HG03571 (cell line): ENCODE data around the gene AATF.

Experiments used
- ATAC-seq: cut with Tn5 transposase; IDR thresholded peaks from one replicate; pipeline ENCODE4 v1.9.1; 2021; ENCODE audit not compliant: unreplicated experiment

Gene AATF

DNA sequence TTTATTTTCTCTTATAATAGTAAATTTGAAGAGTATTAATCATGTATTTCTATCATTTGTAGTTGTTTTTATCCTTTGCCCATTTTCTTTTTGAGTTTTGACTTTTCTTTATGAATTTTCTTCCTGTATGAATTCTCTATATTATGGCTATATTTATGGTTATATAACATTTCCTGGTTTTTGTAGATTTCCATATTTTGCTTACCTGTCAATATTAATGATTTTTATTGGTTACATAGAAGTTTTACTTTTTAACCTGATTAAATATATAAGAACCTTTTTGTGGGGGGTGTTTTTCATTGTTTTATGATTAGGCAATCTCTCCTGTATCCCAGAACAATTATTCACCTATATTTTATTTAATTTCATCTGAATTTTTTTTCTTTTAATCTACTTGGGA lies 93.2 kb downstream of the AATF start:
- no peak for ATAC-seq

DNA sequence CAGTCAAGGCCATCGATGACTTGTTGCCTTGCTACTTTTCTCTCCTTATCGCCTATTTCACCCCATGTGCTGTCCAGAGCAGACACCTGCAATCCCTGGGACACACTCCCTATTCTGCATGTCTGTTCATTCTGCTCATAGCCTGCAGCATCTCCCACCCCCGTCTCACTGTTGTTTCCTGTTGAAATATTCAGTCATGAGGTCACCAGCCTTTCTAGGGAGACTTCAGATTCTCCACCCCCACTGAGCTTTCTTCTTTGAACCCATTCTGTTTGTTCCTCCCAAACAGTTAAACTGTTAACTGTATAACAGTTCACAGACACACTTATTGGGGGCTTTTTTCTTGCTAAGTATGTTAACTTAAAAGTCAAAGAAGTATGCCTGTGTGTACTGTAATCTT lies 94.4 kb downstream of the AATF start:
- ATAC-seq: no peak

DNA sequence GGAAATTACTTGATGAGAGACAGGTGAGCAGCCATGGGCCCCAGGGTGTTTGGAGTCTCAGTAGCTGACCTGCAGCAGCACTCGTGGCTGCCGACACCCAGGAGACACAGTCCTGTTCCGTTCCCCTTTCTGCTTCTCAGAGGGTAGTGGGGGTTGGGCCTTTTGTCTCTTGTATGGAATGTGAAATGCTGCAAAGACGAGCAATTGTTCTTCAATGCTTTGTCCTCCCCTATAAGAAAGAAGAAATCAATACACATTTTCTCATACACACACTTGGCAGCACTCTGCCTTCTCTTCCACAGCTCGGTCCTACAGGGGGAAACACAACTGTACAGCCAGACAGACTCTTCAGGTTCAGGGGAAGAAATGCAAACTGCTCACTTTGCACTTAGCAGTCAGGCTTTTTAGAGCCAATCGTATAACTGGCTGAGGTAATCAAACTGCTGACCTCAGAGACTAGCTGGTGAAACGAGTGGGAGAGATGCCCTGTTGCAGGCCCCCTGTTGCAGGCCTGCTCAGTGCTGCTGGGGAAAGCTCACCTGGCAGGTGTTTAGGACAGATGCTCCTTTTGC lies 96.7 kb downstream of the AATF start:
- no peak for ATAC-seq

DNA sequence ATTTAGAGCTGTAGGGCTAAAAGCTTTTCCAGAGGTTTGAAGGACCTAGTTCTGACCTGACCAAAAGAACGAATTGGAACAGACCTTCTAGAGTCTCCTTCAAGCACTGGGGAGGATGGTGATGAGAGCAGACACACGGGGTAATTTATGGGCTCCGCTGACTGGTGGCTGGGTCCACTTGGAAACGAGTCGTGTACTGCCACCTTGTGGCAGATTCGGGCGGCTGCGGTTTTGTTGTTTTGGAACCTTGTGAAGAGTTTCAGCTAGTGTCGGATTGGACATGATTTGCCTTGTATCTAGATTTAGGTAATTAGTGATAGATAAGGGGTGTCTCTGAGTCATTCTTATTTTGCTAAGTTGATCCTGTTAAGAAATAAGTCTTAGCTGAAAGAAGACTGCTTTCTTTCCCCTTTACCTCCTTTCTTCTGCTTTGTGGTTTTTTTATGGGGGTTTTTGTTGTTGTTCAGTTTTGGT lies 98.9 kb downstream of the AATF start:
- ATAC-seq: no peak

DNA sequence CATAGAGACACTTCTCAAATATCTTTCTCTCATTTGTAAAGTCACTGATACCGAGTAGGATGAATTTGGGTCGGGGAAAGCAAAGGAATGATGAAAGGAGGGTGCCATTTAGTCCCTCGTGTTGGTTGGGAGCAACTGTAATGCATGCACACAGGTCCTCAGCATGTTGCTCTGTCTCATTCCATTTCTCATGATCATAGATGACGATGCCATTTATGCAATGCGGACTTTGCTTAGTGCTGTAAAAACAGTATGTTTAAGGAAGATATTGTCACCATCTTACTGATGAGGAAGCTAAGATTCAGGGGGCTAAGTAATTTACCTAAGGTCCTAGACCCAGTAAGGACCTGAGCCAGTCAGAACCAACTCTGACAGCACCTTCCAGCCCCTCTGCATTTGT lies 100.1 kb downstream of the AATF start:
- no peak for ATAC-seq

DNA sequence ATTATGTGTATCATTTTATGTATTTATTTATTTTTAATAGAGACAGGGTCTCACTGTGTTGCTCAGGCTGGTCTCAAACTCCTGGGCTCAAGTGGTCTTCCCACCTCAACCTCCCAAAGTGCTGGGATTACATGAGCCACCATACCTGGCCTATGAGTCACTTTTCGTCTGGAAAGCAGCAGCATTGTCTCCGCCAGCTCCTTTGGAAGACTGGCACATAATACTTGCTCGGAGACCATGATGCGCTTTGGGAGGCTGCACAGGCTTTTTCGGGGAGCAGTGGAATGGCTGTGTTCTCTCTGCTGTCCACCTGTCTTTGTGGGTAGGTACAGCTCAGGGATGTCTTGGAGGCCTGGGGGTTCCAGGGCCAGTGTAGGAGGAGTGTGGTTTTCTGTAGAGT lies 102.2 kb downstream of the AATF start:
- no peak for ATAC-seq

DNA sequence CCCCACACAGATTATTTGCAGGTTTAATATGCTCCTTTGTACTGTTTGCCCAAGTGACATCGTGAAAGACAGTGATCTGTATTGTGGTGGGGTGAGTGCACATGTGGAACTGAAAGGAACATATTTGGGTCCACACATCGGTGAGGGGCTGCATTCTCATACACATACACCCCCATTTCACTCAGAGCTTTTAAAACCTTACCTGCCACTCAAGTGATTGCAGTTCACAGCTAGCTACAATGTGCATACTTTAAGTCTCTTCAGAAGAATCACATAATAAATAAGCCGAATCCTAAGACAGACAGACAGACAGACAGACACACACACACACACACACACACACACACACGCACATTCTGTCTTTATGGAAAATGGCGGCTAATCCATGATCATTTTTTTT lies 102.6 kb downstream of the AATF start:
- ATAC-seq: no peak

DNA sequence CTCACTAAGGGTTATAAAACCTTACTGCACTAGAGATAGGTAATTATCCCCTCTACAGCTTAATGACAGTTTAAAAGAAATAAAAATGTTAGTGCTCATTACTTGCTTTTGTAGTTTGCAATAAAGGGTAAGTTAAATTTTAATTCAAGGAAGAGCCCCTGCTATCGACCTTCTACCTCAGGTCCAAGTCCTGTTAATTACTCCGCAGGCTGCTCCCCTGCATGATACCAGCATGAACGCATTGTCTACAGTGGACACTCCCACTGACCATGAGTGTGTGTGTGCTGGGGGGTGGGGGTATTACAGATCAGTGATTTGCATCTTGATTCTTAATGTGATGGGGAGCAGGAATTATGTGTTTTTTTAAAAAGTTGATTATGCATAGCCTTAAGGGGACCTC lies 103.1 kb downstream of the AATF start:
- ATAC-seq: no peak

DNA sequence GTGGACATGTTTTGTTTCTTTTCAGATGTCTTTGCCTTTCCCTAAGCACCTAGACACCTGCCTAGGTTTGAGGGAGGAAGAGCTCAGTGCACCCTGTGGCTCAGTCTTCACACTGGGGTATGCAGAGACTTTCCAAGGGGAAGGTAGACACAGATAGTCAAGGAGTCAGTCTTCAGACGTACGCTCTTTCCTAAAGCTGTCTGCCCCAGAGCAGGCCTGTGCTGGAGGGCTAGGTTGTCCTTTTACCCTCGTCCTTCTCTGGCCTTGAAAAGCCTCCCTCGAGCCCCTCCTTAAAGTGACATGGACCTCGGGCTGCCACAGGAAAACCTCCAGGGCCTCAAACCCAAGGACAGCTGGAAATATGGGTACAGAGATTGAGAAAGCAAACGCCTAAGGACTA lies 103.7 kb downstream of the AATF start:
- no peak for ATAC-seq

DNA sequence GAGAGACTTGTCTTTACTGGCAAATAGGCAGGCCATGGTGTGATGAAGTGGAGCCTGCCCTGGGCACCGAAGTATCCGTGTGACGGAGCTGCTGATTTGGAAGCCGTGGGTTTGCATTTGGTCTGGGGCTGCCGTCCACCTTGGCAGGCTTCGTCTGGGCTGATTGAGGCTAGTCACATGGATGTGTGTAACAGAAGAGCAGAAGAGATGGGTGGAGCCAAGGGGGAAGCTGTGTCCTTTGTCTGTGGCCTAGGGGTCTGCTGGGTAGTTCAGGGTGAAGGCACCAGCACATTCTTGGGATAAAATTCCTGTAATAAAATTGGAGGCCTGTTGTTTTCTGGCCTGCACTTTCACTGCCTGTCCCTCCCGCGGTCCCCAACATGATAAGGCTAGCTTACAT lies 106.1 kb downstream of the AATF start:
- ATAC-seq: no peak

DNA sequence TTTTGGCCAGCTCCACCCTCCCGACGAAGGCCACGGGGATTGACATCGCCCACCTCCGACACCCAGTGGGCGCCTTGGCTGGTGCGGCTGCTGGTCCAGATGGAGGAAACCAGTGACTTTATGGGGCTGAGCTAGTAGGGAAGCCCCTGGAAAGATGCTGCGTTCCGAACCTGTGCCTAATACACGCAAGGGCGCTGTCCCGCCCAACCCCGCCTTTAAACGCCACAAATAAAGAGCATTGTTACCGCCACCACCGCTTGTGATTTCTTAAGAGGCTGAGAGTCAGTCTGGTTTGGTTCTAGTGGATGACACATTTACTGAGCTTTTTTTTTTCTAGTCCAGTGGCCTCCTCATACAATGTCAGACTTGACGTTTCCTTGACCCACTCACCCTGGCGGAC lies 107.9 kb downstream of the AATF start:
- no peak for ATAC-seq

DNA sequence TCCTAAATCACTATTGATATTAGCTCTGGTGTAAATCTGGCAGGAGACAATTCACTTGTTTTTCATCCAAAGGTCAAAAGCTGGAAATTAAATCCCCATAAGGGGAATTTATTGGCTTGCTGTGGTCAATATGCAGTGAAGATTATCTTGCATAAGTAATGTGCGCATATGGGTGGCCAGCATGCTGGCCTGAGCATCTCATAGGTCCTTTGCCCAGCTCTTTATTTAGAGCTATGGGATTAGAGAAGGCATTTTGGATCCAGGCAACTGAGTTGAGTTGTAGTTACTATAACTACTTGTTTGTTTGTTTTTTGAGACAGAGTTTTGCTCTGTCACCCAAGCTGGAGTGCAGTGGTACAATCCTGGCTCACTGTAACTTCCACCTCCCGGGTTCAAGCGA lies 110.7 kb downstream of the AATF start:
- ATAC-seq: no peak

DNA sequence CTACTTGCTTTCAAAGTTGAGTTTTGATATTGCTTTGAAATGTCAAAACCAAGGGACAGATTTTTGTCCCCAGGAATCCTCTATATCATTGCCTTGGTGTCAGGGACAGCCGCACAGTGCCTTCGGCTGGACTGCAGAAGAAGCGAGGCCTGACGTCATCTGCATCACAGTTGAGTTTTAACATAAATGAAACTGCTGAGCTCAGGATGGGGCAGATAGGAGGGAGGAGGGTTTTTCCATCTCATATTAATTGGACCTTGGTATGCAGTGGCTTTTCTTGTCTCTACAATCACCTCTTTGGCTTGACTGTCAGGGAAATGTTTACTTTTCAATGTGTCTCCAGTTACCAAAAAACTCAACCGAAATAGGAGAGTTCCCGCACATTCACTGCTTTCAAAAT lies 111.3 kb downstream of the AATF start:
- no peak for ATAC-seq

DNA sequence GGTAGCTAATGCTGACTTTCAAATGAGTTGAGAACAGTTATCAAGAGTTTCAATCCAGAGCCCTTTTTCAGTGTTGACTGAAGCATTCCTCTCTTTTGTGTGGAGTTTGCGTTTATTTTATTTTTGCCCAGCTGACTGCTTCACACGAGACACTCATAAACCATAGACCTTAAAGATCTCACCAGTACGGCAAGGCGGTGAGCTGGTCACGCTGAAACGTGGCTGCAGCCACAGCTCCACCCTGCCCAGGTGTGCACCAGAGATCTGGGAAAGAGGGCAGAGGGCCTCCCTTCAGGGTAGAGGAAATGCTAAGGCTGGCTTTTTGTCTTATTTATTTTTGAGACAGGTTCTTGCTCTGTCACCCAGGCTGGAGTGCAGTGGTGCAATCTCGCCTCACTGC lies 112.2 kb downstream of the AATF start:
- no peak for ATAC-seq

DNA sequence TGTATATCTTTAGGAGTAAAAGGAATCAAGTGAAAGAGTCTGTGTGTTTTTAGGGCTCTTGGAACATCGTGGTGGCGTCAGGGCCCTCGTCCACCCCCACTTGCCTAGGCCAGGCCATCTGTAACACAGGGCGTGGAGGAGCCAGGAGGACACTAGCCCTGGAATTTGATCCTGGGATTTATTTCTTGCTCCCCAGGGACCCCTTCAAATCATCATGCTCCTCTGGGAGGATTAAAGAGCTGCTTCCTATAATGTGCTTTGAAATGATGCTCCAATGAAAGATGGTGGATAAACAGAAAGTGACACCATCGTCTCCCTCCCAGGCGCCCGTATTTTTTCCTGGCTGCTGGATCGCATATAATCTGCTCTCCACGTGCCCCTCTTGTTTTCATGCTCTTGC lies 113.3 kb downstream of the AATF start:
- no peak for ATAC-seq

DNA sequence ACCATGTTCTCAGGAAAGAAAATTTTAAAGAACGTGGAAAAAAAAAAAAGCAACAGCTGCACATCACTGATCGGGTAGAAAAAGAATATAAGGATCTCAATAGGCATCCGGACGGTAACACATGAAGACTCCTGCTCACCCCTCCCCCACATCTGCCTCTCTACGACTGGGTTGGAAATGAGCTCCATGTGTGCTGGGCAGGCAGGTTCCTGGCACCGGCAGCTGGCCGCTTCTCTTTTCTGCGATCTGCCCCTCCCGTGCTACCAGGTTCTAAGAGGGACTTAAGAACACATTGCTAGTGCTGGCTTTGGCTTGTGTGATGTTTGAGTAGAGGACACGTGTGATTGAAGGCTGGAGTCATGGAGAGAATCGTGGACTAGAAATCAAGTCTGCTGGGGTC lies 115.5 kb downstream of the AATF start:
- no peak for ATAC-seq

DNA sequence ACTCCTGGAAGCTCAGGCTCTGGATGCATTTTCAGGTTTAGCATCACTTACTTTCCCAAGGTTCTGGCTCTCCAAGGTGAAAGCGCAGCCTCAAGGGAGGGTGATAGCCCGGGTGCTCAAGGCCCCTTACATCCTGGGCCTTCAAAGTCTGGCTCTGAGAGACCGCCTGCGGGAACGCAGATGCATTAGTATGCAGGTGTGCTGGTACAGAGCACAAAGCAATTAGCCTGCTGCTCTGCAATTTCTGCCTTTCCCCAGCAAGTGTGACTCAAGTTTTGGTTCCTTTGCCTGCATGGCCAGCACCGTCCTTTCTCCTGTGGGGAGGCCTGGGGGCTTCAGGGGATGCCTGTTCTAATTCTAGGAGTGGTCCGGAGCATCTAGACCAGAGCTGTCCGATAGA lies 116.2 kb downstream of the AATF start:
- ATAC-seq: no peak

DNA sequence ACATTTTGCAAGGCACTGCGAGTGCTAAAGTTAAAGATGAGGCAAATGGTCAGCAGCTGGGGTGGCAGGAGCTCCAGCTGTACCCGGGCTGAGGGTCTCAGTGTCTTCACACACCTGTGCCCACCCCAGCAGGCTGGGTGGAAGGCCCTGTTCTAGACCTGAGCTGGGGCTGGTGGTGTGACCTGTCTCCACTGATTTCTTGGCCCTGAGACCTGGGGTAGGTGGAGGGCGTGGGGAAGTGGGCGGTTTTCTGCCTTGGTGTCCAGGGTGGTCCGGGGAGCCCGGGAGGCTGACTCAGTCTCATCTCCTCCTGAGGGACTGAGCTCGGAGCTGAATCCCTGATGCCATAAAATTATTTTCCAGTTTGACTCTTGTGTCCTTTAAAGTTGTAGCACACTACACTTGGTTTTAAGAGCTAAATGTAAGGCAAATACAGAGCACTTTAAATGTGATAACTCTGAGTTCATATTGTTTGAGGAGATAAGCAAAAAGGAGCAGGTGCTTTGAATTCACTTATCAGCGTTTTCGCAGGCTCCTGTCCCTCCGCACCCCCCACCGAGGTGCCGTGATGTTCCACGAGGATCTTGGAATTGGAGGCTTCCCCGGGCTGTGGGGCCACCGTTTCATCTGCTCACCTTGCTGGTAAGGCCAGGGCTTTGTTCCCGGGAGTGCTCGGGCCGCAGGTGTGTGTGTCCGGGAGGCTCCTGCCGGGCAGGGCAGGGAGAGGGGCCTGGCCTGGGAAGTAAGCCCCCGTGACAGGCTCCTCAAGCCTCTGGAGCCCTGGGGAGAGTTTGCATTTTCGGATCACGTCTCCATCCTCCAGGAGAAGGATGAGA lies 117.0 kb downstream of the AATF start:
- no peak for ATAC-seq

DNA sequence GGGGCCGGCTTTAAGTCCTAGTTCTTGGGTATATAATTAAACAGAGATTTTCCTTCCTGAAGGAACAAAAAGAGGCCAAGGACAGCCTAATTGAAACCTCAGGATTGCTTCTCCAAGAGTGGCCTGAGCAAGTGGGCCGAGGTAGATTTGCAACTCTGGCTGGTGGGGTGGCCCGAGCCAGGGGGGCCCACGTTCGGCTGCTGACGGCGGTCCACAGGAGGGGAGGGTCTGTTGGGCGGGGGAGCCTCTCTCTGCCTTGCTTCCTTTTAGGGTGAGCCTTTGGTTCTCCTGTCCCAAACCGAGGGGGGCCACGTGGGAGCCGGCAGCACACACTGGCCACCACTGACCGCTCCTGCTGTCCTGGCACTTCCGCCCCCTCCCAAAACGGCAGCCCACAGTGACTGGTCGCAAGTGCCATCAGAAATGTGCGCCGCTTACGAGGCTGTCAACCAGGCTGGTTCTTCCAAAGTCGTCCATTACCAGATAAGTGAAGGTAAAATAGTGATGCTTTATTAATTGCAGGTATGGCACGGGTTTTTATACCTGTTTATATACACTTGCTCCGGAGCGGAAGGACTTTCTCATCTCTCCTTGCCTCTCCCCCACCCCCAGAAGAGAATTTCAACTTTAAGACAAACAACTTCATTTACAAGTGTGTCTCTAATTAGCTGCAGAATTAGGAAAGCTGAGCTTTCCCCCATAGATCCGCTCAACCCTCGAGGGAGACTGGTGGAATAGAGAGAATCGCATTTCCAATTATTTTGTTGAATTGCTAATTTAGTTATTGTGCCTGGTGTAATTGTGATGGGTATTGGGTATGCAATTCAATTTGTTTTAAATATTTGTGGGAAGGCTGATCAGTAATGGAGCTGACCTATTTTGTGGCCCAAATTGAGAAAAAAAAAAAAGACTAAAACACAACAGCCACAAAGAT lies 117.8 kb downstream of the AATF start:
- ATAC-seq: no peak

DNA sequence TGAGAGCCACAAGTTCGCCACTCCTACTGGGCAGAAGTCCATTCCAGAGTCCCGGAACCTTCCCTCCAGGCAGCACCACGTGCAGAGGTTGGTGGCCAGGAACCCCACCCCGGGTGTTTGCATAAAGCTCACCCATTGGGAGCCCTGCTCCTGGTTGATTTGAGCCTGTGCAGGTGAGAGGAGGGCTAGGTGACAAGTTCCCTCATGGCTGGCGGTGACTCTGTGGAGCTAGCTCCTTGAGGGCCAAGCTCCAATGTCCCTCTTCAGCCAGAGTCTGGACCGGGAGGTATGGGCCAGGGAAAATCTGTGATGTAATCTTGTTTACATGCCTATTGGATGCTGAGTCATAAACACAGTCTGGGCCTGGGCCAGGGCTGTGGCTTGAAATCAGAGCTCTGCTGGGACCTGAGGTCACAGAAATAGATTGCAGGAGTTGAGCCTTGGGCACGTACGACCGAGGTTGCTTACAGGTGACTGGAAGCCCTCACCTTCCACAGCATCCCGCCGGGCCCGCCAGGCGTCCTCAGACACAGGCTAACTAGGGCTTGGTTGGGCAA lies 118.9 kb downstream of the AATF start:
- no peak for ATAC-seq

DNA sequence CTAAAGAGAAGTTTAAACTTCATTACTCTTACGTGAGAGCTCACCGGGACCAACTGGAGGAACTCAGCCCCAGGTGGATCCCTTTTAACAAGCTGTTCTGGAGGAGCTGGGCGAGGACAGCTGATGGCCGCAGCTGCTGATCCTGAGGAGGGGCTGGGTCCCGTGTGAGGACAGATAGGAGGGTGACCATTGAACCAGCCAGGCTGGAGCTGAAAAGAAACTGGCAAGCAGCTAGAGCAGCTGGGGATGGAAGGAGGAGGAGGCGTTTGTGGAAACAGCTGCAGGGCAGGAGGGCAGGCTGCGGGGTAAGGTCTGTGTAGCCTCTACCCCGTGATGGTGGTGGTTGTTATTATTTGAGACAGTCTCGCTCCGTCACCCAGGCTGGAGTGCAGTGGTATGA lies 119.5 kb downstream of the AATF start:
- ATAC-seq: no peak
